NK-92 treated with Interleukin-12 subunit alpha and Interleukin-12 subunit beta, amount 100 ng/mL, for 24 hours (cell line): Measurements from ENCODE around the gene HSD11B1L.
A peak's percentile ranks its signal among the peaks of the same experiment; 100 is the strongest.
"Not testable (repeated sequence)": the region's sequence is repeated elsewhere in the genome, so short reads cannot be mapped to it uniquely, and the experiment has no call there.

Experiments
- DNase-seq: peaks from one replicate; lab custom pipeline; 2025; lab: John Stamatoyannopoulos, UW

Gene HSD11B1L

GRCh38 chr19:5698635-5699422 lies 18.0 kb downstream of the HSD11B1L start:
- no peak for DNase-seq

GRCh38 chr19:5700455-5701092 lies 19.7 kb downstream of the HSD11B1L start:
- no peak for DNase-seq

DNA sequence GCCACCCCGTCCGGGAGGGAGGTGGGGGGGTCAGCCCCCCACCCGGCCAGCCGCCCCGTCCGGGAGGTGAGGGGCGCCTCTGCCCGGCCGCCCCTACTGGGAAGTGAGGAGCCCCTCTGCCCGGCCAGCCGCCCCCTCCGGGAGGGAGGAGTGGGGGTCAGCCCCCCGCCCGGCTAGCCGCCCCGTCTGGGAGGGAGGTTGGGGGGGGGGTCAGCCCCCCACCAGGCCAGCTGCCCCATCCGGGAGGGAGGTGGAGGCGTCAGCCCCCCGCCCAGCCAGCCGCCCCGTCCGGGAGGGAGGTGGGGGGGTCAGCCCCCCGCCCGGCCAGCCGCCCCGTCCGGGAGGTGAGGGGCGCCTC lies 21.2 kb downstream of the HSD11B1L start:
- DNase-seq, result not testable (repeated sequence)

DNA sequence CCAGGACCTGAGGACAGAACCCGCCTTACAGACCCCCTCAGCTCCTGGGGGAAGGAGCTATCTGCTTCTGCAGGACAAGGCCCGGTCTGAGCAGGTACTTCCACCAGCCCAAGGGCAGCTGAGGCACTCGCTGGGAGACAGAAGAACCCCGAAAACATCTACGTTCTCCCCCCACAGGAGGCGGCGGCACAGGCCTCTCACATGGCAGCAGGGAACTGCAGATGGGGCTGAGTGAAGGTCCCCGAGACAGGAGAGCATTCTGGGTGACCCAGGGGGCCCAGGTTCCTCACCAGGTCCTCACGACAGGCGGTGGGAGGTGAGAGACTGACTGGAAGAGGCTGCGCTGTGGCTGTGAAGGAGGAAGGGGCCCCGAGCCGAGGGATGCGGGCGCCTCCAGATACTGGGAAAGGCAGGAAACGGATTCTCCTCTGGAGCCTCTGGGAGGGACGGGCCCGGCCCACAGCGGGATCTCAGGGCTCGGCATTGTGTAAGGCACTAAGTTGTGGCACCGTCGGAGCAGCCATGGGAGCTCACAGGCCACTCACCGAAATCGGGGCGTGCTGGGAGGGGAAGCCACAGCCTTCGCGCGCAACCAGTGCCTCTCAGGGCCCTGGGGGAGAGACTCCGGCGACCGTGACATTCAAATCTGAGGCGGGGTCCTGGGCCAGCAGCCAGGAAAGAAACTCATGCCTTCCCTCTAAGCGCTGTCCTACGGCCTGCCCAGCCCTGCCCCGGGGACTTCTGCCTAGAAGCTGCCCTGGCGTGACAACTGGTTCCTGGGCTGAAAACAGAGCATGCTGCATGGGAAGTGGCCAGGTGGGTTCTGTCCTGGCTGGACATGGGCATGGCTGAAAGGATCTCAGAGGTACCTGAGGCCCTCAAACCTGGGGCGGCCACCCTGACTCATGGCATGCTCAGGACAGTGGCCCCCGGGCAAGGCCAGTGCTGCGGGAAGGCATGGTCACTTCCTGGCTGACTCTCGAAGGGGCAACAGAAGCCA lies 23.3 kb downstream of the HSD11B1L start:
- DNase-seq, result no peak

DNA sequence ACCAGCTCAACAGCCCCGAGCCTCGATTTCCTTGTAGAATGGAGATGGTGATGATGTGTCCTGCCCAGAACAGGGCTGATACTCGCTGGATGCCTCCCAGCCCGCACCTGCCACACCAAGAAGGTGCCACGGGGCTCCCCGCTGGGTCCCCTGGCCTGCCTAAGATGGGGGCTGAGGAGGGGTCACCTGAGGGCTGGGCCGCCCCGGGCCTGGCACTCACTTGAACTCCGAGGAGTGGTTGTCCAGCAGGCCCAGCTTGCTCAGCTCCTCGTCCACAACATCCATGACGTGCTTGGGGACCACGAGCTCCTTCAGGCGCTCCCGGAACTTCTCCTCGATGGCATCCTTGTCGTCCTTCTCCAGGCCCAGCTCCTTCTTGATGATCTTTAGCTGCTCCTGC lies 24.7 kb downstream of the HSD11B1L start:
- no peak for DNase-seq

DNA sequence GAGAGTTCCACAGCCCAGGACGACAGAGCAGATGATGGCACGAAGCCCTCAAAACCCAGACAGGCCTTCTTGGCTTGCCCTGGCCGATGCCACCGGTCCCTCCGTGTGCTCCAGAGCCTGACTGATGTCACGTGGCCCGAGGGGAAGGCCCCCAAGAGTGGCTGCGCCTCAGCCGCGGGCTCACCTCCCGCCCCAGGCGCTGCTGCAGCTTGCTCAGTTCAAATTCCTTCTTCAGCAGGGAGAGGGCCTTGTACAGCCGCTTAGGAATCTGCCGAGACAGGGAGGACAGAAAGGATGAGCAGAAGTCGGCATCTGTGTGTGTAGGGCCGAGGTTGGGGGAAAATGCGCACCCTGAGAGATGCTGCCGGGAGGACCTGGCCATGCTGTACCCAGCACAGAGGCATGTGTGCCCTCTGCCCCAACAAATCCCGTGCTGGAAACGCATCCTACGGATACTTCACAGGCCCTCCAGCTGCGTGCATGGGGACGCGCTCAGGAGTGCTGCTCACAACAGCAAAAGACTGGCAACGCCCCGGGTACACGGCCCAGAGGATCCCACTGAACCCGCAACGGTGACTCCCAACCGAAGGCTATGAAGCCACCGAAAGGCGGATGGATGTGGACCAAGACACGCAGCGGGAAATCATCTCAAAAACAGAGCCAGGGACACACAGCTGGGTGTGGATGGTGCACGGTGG lies 26.2 kb downstream of the HSD11B1L start:
- no peak for DNase-seq

- DNase-seq, result no peak
These were observed 27.0 kb downstream of the HSD11B1L start for GRCh38 chr19:5707576-5708575.

DNA sequence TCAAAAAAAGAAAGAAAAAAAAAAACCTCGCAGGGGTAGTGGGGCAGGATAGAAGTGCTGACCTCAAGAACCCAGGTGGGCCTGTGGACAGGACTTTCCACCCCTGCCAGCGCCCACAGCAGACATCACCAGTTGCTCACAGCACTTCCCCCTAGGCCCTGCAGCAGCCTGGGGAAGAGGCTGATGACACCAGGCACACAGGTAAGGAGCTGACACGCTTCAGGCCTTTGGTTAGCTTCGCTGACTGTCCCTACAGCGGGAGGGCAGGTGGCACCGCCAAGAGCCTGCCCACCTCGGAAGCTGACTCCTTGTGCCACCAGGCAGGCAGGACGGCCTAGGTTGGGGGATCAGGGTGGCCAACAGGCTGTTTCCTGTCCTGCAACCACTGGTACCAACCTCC lies 30.2 kb downstream of the HSD11B1L start:
- no peak for DNase-seq

DNA sequence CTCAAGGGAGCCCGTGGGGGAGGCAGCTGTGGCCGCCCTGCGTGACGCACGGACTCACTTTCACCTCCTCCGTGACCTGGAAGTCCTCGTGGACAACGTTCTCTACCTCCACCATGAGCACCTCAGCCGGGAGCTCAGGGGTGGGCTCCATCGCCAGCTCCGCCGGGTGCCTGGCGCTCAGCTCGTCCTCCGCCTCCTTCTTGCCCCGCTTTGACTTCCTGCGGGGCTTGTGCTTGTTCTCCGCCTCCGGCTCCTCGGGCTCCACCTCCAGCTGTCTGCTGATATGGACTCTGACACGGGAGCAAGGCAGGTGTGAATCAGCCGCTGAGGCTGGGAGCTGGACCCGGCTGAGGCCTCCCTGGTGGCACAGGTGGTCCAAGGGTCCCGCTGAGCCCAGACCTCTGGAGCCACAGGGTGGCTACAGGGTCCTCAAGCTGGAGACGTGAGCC lies 30.9 kb downstream of the HSD11B1L start:
- no peak for DNase-seq

DNA sequence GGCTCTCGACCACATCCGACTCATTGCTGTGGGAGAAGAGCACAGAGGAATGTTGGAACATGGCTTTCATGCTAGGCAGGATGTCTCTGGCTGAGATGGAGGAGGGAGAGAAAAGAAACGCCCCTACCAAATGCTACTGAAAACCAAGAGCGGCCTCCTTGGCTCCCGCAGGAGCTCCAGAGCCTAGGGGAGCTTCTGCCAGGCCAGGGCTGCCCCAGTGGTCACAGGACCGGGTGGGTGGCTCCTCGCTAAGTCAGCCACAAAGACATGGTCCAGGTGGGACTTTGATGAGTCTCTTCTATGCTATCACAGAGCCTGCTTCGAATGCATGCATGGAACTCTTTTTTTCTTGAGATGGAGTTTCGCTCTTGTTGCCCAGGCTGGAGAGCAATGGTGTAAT lies 32.4 kb downstream of the HSD11B1L start:
- no peak for DNase-seq

DNA sequence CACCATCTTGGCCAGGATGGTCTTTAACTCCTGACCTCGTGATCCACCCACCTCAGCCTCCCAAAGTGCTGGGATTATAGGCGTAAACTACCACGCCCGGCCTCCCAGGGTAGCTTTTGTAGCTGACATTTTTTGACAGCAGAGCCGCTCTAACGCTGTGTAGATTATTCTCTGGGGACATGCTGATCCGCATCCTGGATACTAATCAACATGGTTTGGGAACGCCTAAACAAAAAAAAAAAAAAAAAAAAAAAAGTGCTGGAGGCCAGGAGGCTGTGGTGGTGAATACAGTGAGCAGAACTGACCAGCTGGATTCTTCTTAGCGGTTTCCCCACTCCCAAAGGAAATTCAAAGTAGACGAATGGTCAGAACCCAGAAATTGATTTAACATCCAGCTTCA lies 34.0 kb downstream of the HSD11B1L start:
- no peak for DNase-seq

- no peak for DNase-seq
These were observed 36.5 kb downstream of the HSD11B1L start for GRCh38 chr19:5717215-5717935.

GRCh38 chr19:5718037-5718578 lies 37.3 kb downstream of the HSD11B1L start:
- DNase-seq, result peak; percentile 56

DNA sequence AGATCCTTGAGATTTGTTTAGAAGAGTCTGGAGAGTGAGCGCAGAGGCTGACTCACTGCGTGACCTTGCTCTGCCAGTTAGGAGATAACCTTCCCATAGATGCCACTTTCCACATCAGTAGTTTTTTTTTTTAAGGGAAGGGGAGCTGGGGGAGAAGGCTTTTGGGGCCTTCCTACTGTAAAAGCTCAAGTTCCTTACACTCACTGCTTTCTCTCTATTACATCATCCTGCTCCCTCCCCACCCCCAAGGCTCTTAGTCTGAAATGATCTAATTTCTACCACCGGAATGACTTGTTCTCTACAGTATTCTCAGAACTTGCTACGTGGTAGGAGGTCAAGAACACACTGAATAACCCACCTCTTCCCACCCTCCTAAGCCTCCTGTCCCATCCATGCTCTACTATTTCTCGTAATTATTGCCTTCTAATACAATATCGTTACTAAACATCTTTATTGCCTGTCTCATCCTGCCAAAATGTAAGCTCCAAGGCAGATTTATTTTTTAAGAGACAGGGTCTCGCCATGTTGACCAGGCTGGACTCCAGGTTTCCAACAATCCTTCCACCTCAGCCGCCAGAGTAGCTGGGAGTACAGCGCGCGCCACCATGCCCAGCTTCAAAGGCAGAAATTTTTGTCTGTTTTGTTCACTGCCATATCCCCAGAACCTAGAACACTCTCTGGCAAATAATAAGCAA lies 37.9 kb downstream of the HSD11B1L start:
- peak; percentile 47 for DNase-seq

GRCh38 chr19:5719274-5719960 lies 38.6 kb downstream of the HSD11B1L start:
- DNase-seq, result no peak

- peak; percentile 98 for DNase-seq
These were observed 39.3 kb downstream of the HSD11B1L start, which contains the start of the genes CATSPERD and LONP1 for GRCh38 chr19:5719961-5720790. Gene CATSPERD, plus strand, starts transcription at chr19:5720637. Its CDS starts 101 bp downstream, at chr19:5720738. Gene LONP1, minus strand, starts transcription at chr19:5720146. Its CDS starts 14 bp downstream, at chr19:5720132.

- DNase-seq, result no peak
These were observed 46.7 kb downstream of the HSD11B1L start for GRCh38 chr19:5727453-5728050.
